Fibroblast of lung (primary cell): ENCODE results near the gene APBA1. TPM values are rescaled to one million over a fixed set of nuclear protein-coding genes. Genes with fewer than 3 reads are reported as not detected.

Source experiments
- DNase-seq, 2 donors: peaks; one replicate each; pipeline versions ENCODE4 v3.0.0 to v3.0.0-alpha.2; 2010; ENCODE audit warnings: low read depth in 2 of 2
- H2AFZ ChIP-seq: 2 replicates; pipeline ENCODE4 v1.5.1; 2012; ENCODE audit warnings: low read length, control low read depth, inconsistent platforms
- H3K27ac ChIP-seq: 2 replicates; pipeline ENCODE4 v1.5.1; 2011; ENCODE audit warnings: low read length, control low read depth; ENCODE audit not compliant: insufficient read depth
- H3K27me3 ChIP-seq: 2 replicates; pipeline ENCODE4 v1.5.1; 2011; ENCODE audit warnings: mild to moderate bottlenecking, low read length; ENCODE audit not compliant: control insufficient read depth, insufficient read depth
- H3K36me3 ChIP-seq: 2 replicates; pipeline ENCODE4 v1.5.1; 2011; ENCODE audit warnings: low read length; ENCODE audit not compliant: control insufficient read depth, insufficient read depth
- H3K4me1 ChIP-seq: 2 replicates; pipeline ENCODE4 v1.5.1; 2011; ENCODE audit warnings: low read length; ENCODE audit not compliant: control insufficient read depth, insufficient read depth; ENCODE audit errors: extremely low read depth
- H3K4me2 ChIP-seq: 2 replicates; pipeline ENCODE4 v1.5.1; 2011; ENCODE audit warnings: low read length, control low read depth; ENCODE audit not compliant: insufficient read depth; ENCODE audit errors: extremely low read depth
- H3K4me3 ChIP-seq, 4 experiments: fragments of 200-600 bp in 1 of 4; sonication (generic) in 1 of 4; replicated peaks in 1 of 4; 2 replicates each; pipeline ENCODE4 v1.5.1; 2011 to 2016; ENCODE audit warnings: low read length in 4 of 4, low read depth in 3 of 4, mild to moderate bottlenecking in 3 of 4, control low read depth in 2 of 4, inconsistent platforms in 1 of 4, mixed read lengths in 1 of 4; ENCODE audit not compliant: insufficient read depth in 1 of 4; ENCODE audit errors: control extremely low read depth in 1 of 4
- H3K79me2 ChIP-seq: 2 replicates; pipeline ENCODE4 v1.5.1; 2012; ENCODE audit warnings: mild to moderate bottlenecking, low read length, inconsistent platforms; ENCODE audit not compliant: control insufficient read depth, insufficient read depth
- H3K9ac ChIP-seq: 2 replicates; pipeline ENCODE4 v1.5.1; 2011; ENCODE audit warnings: mild to moderate bottlenecking, low read length, control low read depth; ENCODE audit not compliant: insufficient read depth
- H3K9me3 ChIP-seq: 2 replicates; pipeline ENCODE4 v1.5.1; 2012; ENCODE audit warnings: low read depth, low read length; ENCODE audit not compliant: control insufficient read depth, insufficient read depth
- H4K20me1 ChIP-seq: 2 replicates; pipeline ENCODE4 v1.5.1; 2011; ENCODE audit warnings: low read length; ENCODE audit not compliant: control insufficient read depth, insufficient read depth; ENCODE audit errors: extremely low read depth
- CTCF ChIP-seq, 2 donors: IDR thresholded peaks in 1 of 2; conservative IDR thresholded peaks in 1 of 2; 1 replicate in 1 of 2; 2 replicates in 1 of 2; pipeline ENCODE4 v1.5.1; 2011 to 2012; ENCODE audit warnings: low read length in 2 of 2, control low read depth in 1 of 2, inconsistent platforms in 1 of 2, low read depth in 1 of 2, mild to moderate bottlenecking in 1 of 2
- EZH2 ChIP-seq: IDR thresholded peaks from 2 replicates; pipeline ENCODE4 v1.5.1; 2012; ENCODE audit warnings: low read length, control low read depth, mild to moderate bottlenecking; ENCODE audit errors: missing control alignments
- polyA plus RNA-seq, 2 donors: library from polyadenylated mRNA; depleted of rRNA in 1 of 2; stranded (reverse) in 1 of 2; unstranded in 1 of 2; fragments of >200 nt; gene quantifications; 2 replicates each; pipeline ENCODE4 v1.2.1, GENCODE V29; 2011 to 2012; ENCODE audit warnings: missing spikeins in 1 of 2
- total RNA-seq: library from RNA; depleted of rRNA; stranded (reverse); fragments of >200 nt; gene quantifications from 2 replicates; pipeline ENCODE4 v1.2.1, GENCODE V29; 2014

Gene APBA1
- total and polyA plus RNA-seq, 2 donors (not counting 1 experiment from before 2014, with no cell fraction given), result 5.0 to 8.8 TPM

- Histone ChIP-seq H3K4me3 (no peak overlapping the region), H3K9ac (no peak overlapping the region), H3K27me3 (no peaks in the 10 kb centered on the region), H3K4me1 (no peaks in the 10 kb centered on the region), H2AFZ (no peak overlapping the region), H3K27ac (no peak overlapping the region), H3K4me2 (no peak overlapping the region), H4K20me1 (no peaks in the 10 kb centered on the region), H3K79me2 (no peaks in the 10 kb centered on the region), H3K36me3 (no peaks in the 10 kb centered on the region), H3K9me3 (no peaks in the 10 kb centered on the region)
- no peak for TF ChIP-seq EZH2
- TF ChIP-seq CTCF (conservative IDR thresholded peaks at IDR 0.05 in 1 of 2, IDR thresholded peaks at IDR 0.05 in 1 of 2; ENCODE audit: low read depth in 1 of 2, low read length in 2 of 2), result no peak
- no peak for DNase-seq
Observed at GRCh38 chr9:69559126-69559525, 113.0 kb downstream of the APBA1 start.

GRCh38 chr9:69556707-69557106 lies 115.5 kb downstream of the APBA1 start:
- Histone ChIP-seq H3K79me2 (no peaks in the 10 kb centered on the region), H3K9ac (no peak overlapping the region), H2AFZ (no peak overlapping the region), H3K4me3 (no peak overlapping the region), H4K20me1 (no peaks in the 10 kb centered on the region), H3K4me1 (no peaks in the 10 kb centered on the region), H3K36me3 (no peaks in the 10 kb centered on the region), H3K27ac (no peak overlapping the region), H3K9me3 (no peaks in the 10 kb centered on the region), H3K4me2 (no peak overlapping the region), H3K27me3 (no peaks in the 10 kb centered on the region)
- TF ChIP-seq CTCF (conservative IDR thresholded peaks at IDR 0.05 in 1 of 2, IDR thresholded peaks at IDR 0.05 in 1 of 2; ENCODE audit: low read depth in 1 of 2, low read length in 2 of 2), result no peak
- TF ChIP-seq EZH2, result no peak
- DNase-seq, result no peak

- Histone ChIP-seq H4K20me1 (no peaks in the 10 kb centered on the region), H3K9me3 (no peaks in the 10 kb centered on the region), H3K36me3 (no peaks in the 10 kb centered on the region), H3K4me2 (no peak overlapping the region), H3K27ac (no peak overlapping the region), H3K4me3 (no peak overlapping the region), H2AFZ (no peak overlapping the region), H3K4me1 (no peaks in the 10 kb centered on the region), H3K27me3 (no peaks in the 10 kb centered on the region), H3K9ac (no peak overlapping the region), H3K79me2 (no peaks in the 10 kb centered on the region)
- DNase-seq, result no peak
- TF ChIP-seq CTCF (conservative IDR thresholded peaks at IDR 0.05 in 1 of 2, IDR thresholded peaks at IDR 0.05 in 1 of 2; ENCODE audit: low read depth in 1 of 2, low read length in 2 of 2) (no peak), EZH2 (no peak)
Observed at GRCh38 chr9:69555802-69556201, 116.4 kb downstream of the APBA1 start.
